Lung (tissue), 16 donors: ENCODE data around the gene MAP3K20. TPM values are rescaled to one million over a fixed set of nuclear protein-coding genes. Genes with fewer than 3 reads are reported as not detected.

Experiments
- ATAC-seq: fragments of 200-7000 bp; cut with Tn5 transposase; one replicate; pipeline ENCODE4 v1.9.1; 2020; ENCODE audit warnings: moderate number of reproducible peaks; ENCODE audit not compliant: insufficient read depth, low FRiP score
- DNase-seq, 3 donors: peaks; one replicate each; pipeline ENCODE4 v3.0.0-alpha.2; 2013 to 2017
- H3K27ac ChIP-seq, 2 donors: one replicate each; pipeline ENCODE4 v1.5.1; 2013; ENCODE audit warnings: mild to moderate bottlenecking in 2 of 2, moderate library complexity in 2 of 2, control low read depth in 1 of 2, inconsistent platforms in 1 of 2, low read depth in 1 of 2, low read length in 1 of 2
- H3K27me3 ChIP-seq, 3 donors: one replicate each; pipeline ENCODE4 v1.5.1; 2013; ENCODE audit warnings: low read length in 2 of 3; ENCODE audit not compliant: control insufficient read depth in 3 of 3, insufficient read depth in 3 of 3
- H3K36me3 ChIP-seq, 4 donors: one replicate each; pipeline ENCODE4 v1.5.1; 2013; ENCODE audit warnings: low read length in 4 of 4, mild to moderate bottlenecking in 1 of 4, moderate library complexity in 1 of 4; ENCODE audit not compliant: control insufficient read depth in 4 of 4, insufficient read depth in 4 of 4
- H3K4me1 ChIP-seq, 5 donors: one replicate each; pipeline ENCODE4 v1.5.1; 2013; ENCODE audit warnings: low read length in 5 of 5, mild to moderate bottlenecking in 2 of 5, moderate library complexity in 1 of 5; ENCODE audit not compliant: control insufficient read depth in 5 of 5, insufficient read depth in 5 of 5
- H3K4me3 ChIP-seq: one replicate; pipeline ENCODE4 v1.5.1; 2013; ENCODE audit warnings: mild to moderate bottlenecking, control low read depth, moderate library complexity
- H3K9ac ChIP-seq, 2 donors: one replicate each; pipeline ENCODE4 v1.5.1; 2013; ENCODE audit warnings: low read length in 2 of 2, control low read depth in 1 of 2; ENCODE audit not compliant: insufficient read depth in 1 of 2
- H3K9me3 ChIP-seq, 4 donors: one replicate each; pipeline ENCODE4 v1.5.1; 2013; ENCODE audit warnings: low read length in 3 of 4, mild to moderate bottlenecking in 1 of 4, moderate library complexity in 1 of 4; ENCODE audit not compliant: control insufficient read depth in 4 of 4, insufficient read depth in 3 of 4
- WGBS, 2 donors: extraction: QIAGEN DNeasy Blood & Tissue Kit; methylation state at CpG; one replicate each; pipeline ENCODE4 v1.1.7; 2013; 5-methylcytosine and 5-hydroxymethylcytosine counted together
- long read RNA-seq, 5 donors: transcript quantifications; one replicate each; lab custom pipeline, GENCODE V29; 2026
- polyA plus RNA-seq, 2 donors: library from polyadenylated mRNA; stranded (reverse); fragments of 200-250 nt; gene quantifications; one replicate each; pipeline ENCODE4 v1.2.1, GENCODE V29; 2013
- total RNA-seq, 2 donors: library from RNA; depleted of rRNA in 1 of 2; stranded (reverse); fragments of >200 nt in 1 of 2; gene quantifications; one replicate each; pipeline ENCODE4 v1.2.1, GENCODE V29; 2014 to 2021
- TF ChIP-seq, protein P1 (sequence below): IDR thresholded peaks from 2 replicates; pipeline ENCODE4 v1.5.1; 2012; ENCODE audit warnings: mild to moderate bottlenecking; ENCODE audit errors: control extremely low read depth, extremely low read depth
- donor health status: control.
- donor health status: control.
- donor health status: Bipolar disorder and iron deficiency.
- donor health status: healthy.
- donor health status: DM: yes; HTN: yes; CAD: no.

Gene MAP3K20
- total RNA-seq, result 10 to 100 TPM; 39.7 to 71.6 TPM
- 10 to 100 TPM; 13.4 to 23.4 TPM for polyA plus RNA-seq
- long read RNA-seq, donor 1, full-length matches to known transcripts, result 13 of 29 reads
- long read RNA-seq, donor 1, partial matches to known transcripts, result 16 of 29 reads
- long read RNA-seq, donor 1, other reads (novel, unspliced or antisense), result 0 of 29 reads
- long read RNA-seq, donor 2, full-length matches to known transcripts, result 4 of 4 reads
- long read RNA-seq, donor 2, partial matches to known transcripts, result 0 of 4 reads
- long read RNA-seq, donor 2, other reads (novel, unspliced or antisense), result 0 of 4 reads
- long read RNA-seq, donor 3, full-length matches to known transcripts, result 2 of 13 reads
- long read RNA-seq, donor 3, partial matches to known transcripts, result 11 of 13 reads
- long read RNA-seq, donor 3, other reads (novel, unspliced or antisense), result 0 of 13 reads
- long read RNA-seq, donor 4, full-length matches to known transcripts, result 3 of 3 reads
- long read RNA-seq, donor 4, partial matches to known transcripts, result 0 of 3 reads
- long read RNA-seq, donor 4, other reads (novel, unspliced or antisense), result 0 of 3 reads
- long read RNA-seq, donor 5, full-length matches to known transcripts, result 12 of 12 reads
- long read RNA-seq, donor 5, partial matches to known transcripts, result 0 of 12 reads
- long read RNA-seq, donor 5, other reads (novel, unspliced or antisense), result 0 of 12 reads

DNA sequence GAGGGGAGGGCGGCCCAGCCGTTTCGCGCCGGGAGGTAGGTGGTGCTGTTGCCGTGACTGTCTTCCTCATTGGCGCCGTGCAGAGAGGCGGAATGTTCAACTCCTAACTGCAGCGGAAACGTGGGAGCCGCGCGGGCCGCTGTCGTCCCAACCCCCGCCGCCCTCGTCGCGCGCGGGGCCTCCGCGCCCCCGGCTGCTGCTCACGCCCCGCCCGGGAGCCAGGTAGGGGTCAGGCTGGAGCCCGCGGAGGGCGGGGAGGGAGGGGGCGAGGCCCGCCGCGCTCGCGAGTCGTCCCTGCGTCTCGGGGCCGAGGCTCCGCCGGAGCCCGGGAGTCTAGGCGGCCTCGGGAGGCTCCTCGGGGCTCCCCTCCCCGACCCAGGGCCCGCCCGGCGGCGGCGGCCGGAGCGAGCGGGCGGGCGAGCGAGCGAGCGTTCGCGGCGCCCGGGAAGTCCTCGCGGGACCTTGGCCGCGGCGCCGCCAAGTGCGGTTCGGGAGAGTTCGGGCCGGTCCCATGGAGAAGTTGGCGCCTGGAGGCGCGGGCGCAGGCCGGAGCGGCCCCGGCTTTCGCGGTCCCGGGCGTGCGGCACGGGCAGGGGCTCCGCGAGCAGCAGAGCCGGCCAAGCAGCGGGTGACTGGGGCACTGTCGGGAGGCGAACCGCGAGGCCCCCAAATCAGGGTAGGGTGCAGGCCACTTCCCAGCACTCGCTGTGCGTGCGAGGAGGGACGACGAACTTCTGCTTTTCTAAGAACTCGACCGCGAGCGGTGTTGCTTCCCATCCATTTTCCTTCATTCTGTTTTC lies at the start of gene MAP3K20:
MAP3K20 (plus strand) TSS at position 66 of the 800 bp plus-strand sequence. CDS start 15,186 bp downstream, outside the sequence.
- Histone ChIP-seq H3K4me1 (peaks cover 2 to 30% (median 6%) of the 10 kb centered on the region in 5 donors), H3K27me3 (no peaks in the 10 kb centered on the region), H3K4me3 (peak within 1 kb of the TSS; percentile 50), H3K9me3 (no peaks in the 10 kb centered on the region), H3K36me3 (no peaks in the 10 kb centered on the region), H3K27ac (peak within 1 kb of the TSS; percentile 94 to 98), H3K9ac (peak within 1 kb of the TSS; percentile 89 to 99)
- ATAC-seq, result peak; percentile 81
- TF ChIP-seq, protein P1, sequence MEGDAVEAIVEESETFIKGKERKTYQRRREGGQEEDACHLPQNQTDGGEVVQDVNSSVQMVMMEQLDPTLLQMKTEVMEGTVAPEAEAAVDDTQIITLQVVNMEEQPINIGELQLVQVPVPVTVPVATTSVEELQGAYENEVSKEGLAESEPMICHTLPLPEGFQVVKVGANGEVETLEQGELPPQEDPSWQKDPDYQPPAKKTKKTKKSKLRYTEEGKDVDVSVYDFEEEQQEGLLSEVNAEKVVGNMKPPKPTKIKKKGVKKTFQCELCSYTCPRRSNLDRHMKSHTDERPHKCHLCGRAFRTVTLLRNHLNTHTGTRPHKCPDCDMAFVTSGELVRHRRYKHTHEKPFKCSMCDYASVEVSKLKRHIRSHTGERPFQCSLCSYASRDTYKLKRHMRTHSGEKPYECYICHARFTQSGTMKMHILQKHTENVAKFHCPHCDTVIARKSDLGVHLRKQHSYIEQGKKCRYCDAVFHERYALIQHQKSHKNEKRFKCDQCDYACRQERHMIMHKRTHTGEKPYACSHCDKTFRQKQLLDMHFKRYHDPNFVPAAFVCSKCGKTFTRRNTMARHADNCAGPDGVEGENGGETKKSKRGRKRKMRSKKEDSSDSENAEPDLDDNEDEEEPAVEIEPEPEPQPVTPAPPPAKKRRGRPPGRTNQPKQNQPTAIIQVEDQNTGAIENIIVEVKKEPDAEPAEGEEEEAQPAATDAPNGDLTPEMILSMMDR, result peak; percentile 21
- 1% methylated on average over 90 to 106 of the region's 106 CpGs for WGBS, 2 donors
- DNase-seq, result peak; percentile 74 to 83 (median 76)

DNA sequence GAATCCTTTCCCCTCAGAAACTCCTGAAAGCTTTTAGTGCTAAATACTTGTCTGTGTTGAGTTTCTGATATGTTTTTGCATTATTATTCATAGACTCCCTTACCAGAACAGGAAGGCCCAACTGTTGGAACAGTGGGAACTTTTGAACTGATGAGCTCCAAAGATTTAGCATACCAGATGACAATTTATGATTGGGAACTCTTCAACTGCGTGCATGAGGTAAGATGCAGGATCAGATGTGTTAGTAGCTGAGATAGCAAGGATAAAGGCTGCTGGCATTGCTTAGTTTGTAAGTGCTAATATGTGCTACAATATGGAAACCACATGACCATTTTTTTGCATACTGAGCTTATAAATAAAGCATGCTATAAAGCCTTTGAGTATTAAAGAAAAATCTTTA lies 49.2 kb upstream of the MAP3K20 start:
- Histone ChIP-seq H3K4me1 (peaks cover 1 to 16% (median 6%) of the 10 kb centered on the region in 5 donors), H3K36me3 (peaks cover 0 to 6% (median 0%) of the 10 kb centered on the region in 4 donors), H3K27ac (no peak overlapping the region), H3K4me3 (no peak overlapping the region), H3K27me3 (no peaks in the 10 kb centered on the region), H3K9ac (no peak overlapping the region), H3K9me3 (no peaks in the 10 kb centered on the region)
- WGBS, 2 donors, result 94 to 100% methylated on average over 1 of the region's 1 CpG
- ATAC-seq (no peak), DNase-seq (no peak)
- TF ChIP-seq, protein P1, result no peak

DNA sequence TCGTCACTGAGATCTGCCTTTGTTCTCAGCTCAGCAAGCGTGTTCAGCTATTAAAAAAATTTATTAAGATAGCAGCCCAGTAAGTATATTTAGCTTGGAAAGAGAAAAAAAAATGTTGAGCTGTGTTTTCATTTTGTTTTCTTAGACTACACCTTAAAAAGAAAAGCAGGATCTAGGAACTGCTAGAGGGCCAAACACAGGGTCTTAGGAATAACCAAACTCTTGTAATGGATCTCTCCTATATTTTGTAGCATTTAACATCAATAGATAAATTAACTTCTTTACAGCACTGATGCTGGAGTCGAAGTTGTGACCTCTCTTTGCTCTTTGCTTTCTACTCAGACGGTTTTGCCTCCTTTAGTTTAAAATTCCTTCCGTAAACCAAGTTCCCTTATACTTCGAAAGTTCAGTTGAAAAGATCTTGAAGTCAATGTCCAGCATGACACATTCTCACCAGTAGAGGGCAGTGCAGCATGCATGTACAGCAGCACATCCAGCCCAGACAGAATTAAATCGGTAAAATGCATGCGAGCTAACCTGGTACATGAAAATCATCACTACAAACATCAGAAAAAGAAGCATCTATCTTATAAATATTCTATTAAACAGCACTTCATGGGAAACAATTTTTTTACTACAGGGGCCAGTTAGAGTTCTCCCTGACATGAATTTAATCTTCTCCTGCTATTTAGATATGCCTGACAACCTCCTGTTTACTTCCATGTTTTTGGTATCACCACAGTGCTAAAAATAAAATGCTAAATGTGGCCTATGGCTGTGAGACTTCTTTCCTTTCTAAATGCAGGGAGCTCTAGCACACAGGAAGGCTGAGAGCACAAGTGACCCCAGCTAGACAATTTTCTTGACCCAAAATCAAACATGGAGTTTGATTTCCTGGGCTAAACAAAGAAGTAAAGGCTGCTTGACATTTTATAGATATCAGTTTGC lies 48.2 kb upstream of the MAP3K20 start:
- Histone ChIP-seq H3K36me3 (peaks cover 0 to 2% (median 0%) of the 10 kb centered on the region in 4 donors), H3K9ac (peak overlapping the region in 1 of 2 donors; percentile 51), H3K27ac (peak overlapping the region in 1 of 2 donors; percentile 93), H3K9me3 (no peaks in the 10 kb centered on the region), H3K4me1 (peaks cover 0 to 16% (median 6%) of the 10 kb centered on the region in 5 donors), H3K27me3 (no peaks in the 10 kb centered on the region), H3K4me3 (no peak overlapping the region)
- DNase-seq (peak; percentile 88 to 96 (median 93)), ATAC-seq (peak; percentile 79)
- TF ChIP-seq, protein P1, result peak; percentile 93
- 24 to 28% methylated on average over 8 of the region's 8 CpGs for WGBS, 2 donors
